GM12878 (cell line): ENCODE measurements around the gene FADS1. TPM values are rescaled to one million over a fixed set of nuclear protein-coding genes. Genes with fewer than 3 reads are reported as not detected.

Source experiments
- BACH1 ChIP-seq: fragments of 450-650 bp; IDR thresholded peaks from 2 replicates; pipeline ENCODE4 v1.6.1; 2017; ENCODE audit warnings: mild to moderate bottlenecking, borderline replicate concordance
- NKRF ChIP-seq: fragments of 450-650 bp; conservative IDR thresholded peaks from 2 replicates; pipeline ENCODE4 v1.6.1; 2017; ENCODE audit warnings: mild to moderate bottlenecking, moderate library complexity
- NR2C2 ChIP-seq: IDR thresholded peaks from 2 replicates; pipeline ENCODE4 v1.6.1; 2011; ENCODE audit warnings: borderline replicate concordance, low read depth; ENCODE audit not compliant: control insufficient read depth, insufficient read length
- PAX8 ChIP-seq: fragments of 450-650 bp; IDR thresholded peaks from 2 replicates; pipeline ENCODE4 v1.6.1; 2017; ENCODE audit warnings: mild to moderate bottlenecking, moderate library complexity
- TCF12 ChIP-seq: IDR thresholded peaks from 2 replicates; pipeline ENCODE4 v1.6.1; 2011; ENCODE audit warnings: low read depth, mild to moderate bottlenecking, low read length
- microRNA counts: library from miRNA; unstranded; fragments of <30 nt; microRNA quantifications from one replicate; lab custom pipeline; 2016
- polyA plus RNA-seq, 11 experiments: library from polyadenylated mRNA; depleted of rRNA in 4 of 11; unstranded in 6 of 11; stranded (reverse) in 5 of 11; fragments of >200 nt; fragmentation: Nextera tagmentation in 4 of 11; fragmentation: Illumina TruSeq in 1 of 11; extraction: Ambion mirVana in 4 of 11; extraction: Trizol in 1 of 11; gene quantifications; 1 replicate in 1 of 11; 2 replicates in 10 of 11; pipeline versions ENCODE4 v1.2.1 to v1.2.3, GENCODE V29; 2011 to 2016; ENCODE audit warnings: inconsistent platforms in 2 of 11, missing spikeins in 2 of 11, low read depth in 1 of 11
- total RNA-seq, 4 experiments: library from RNA; depleted of rRNA in 3 of 4; stranded (reverse); fragments of >200 nt in 3 of 4; fragmentation: Illumina TruSeq in 1 of 4; extraction: Trizol in 1 of 4; gene quantifications; 2 replicates each; pipeline versions ENCODE4 v1.2.1 to v1.2.3, GENCODE V29; 2013 to 2021

The FADS1 gene
- total and polyA plus RNA-seq, 10 of the 15 experiments (the other 5 are each of a cell fraction or from before 2014, with no cell fraction given) = 8.8 to 73.9 (median 39.0) TPM

DNA sequence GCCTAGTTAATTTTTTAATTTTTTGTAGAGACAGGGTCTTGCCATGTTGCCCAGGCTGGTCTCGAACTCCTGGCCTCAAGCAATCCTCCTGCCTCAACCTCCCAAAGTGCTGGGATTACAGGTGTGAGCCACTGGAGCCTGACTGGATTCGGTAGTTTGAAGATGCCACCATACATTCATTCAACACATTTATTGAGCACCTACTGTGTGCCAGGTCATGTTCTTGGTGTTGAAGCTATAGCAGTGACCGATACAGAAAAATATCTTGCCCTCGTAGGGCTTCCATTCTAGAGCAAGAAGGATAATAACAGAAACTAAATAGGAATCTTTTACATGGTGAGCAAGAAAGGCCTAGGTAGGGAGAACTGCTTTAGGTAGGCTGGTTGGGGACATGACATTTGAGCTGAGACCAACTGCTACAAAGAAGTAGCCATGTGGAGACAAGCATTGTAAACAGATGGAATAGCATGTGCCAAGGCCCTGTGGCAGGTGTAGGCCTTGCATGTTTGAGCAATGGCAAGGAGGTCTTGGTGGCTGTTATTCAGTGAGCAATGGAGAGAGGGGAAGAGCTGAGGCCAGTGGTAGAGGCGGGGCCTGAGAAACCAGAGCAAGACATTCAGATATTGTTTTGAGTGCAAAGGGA, 66.1 kb downstream of the FADS1 start (continued):
- TF ChIP-seq BACH1 = no peak
- no peak for TF ChIP-seq TCF12
- no peak for TF ChIP-seq PAX8
- no peak for TF ChIP-seq NKRF
- no peak for TF ChIP-seq NR2C2

MicroRNAs within 50 kb of the gene (microRNA counts, 767-probe panel; counts per million panel counts)
- microRNA hsa-miR-1908 (lab: Ali Mortazavi, UCI) (1,438 counts per million, percentile 53 among the panel's probes with 10 or more counts), microRNA hsa-miR-611 (lab: Ali Mortazavi, UCI) (55.3 counts per million)

Other genes starting within 250 kb of the FADS1 start
Only the 7 nearest of the 10 such genes appear.
- gene MYRF, start 64.4 kb downstream of the FADS1 start, total RNA-seq (2014; rRNA removed) = 1.0 and 1.1 TPM in 2 replicates
- gene MYRF, start 64.4 kb downstream of the FADS1 start, total RNA-seq (2014; rRNA removed; fragmentation: Illumina TruSeq; extraction: Trizol) = 0.27 and 0.60 TPM in 2 replicates
- 2.0 and 3.1 TPM in 2 replicates for gene MYRF, start 64.4 kb downstream of the FADS1 start, total RNA-seq (2021)
- gene MYRF, start 64.4 kb downstream of the FADS1 start, polyA plus RNA-seq (2011; rRNA removed) = 9.6 and 15.6 TPM in 2 replicates
- gene MYRF, start 64.4 kb downstream of the FADS1 start, polyA plus RNA-seq (2014; fragmentation: Illumina TruSeq; extraction: Trizol) = 0.93 and 1.2 TPM in 2 replicates
- under 1 TPM; 0.33 to 0.55 TPM for gene MYRF, start 64.4 kb downstream of the FADS1 start, polyA plus RNA-seq (2014; fragmentation: Nextera tagmentation; extraction: Ambion mirVana)
- 1.7 TPM in 2 replicates for gene MYRF, start 64.4 kb downstream of the FADS1 start, polyA plus RNA-seq (2014; rRNA removed)
- gene MYRF, start 64.4 kb downstream of the FADS1 start, polyA plus RNA-seq (2016; fragmentation: Nextera tagmentation; extraction: Ambion mirVana) = under 1 TPM; 0.50 to 0.64 TPM
- gene TMEM258, start 24.4 kb downstream of the FADS1 start, total RNA-seq (2014; rRNA removed) = 233 and 251 TPM in 2 replicates
- 202 and 218 TPM in 2 replicates for gene TMEM258, start 24.4 kb downstream of the FADS1 start, total RNA-seq (2014; rRNA removed; fragmentation: Illumina TruSeq; extraction: Trizol)
- 157 and 160 TPM in 2 replicates for gene TMEM258, start 24.4 kb downstream of the FADS1 start, total RNA-seq (2021)
- gene TMEM258, start 24.4 kb downstream of the FADS1 start, polyA plus RNA-seq (2011; rRNA removed) = 373 and 532 TPM in 2 replicates
- 167 and 194 TPM in 2 replicates for gene TMEM258, start 24.4 kb downstream of the FADS1 start, polyA plus RNA-seq (2014; fragmentation: Illumina TruSeq; extraction: Trizol)
- gene TMEM258, start 24.4 kb downstream of the FADS1 start, polyA plus RNA-seq (2014; fragmentation: Nextera tagmentation; extraction: Ambion mirVana) = 100 to 1,000 TPM; 800 to 840 TPM
- gene TMEM258, start 24.4 kb downstream of the FADS1 start, polyA plus RNA-seq (2014; rRNA removed) = 252 and 261 TPM in 2 replicates
- 100 to 1,000 TPM; 390 to 393 TPM for gene TMEM258, start 24.4 kb downstream of the FADS1 start, polyA plus RNA-seq (2016; fragmentation: Nextera tagmentation; extraction: Ambion mirVana)
- 136 TPM in 2 replicates for gene FEN1, start 24.1 kb downstream of the FADS1 start, total RNA-seq (2014; rRNA removed)
- gene FEN1, start 24.1 kb downstream of the FADS1 start, total RNA-seq (2014; rRNA removed; fragmentation: Illumina TruSeq; extraction: Trizol) = 117 and 135 TPM in 2 replicates
- gene FEN1, start 24.1 kb downstream of the FADS1 start, total RNA-seq (2021) = 127 and 129 TPM in 2 replicates
- gene FEN1, start 24.1 kb downstream of the FADS1 start, polyA plus RNA-seq (2011; rRNA removed) = 94.3 and 94.4 TPM in 2 replicates
- gene FEN1, start 24.1 kb downstream of the FADS1 start, polyA plus RNA-seq (2014; fragmentation: Illumina TruSeq; extraction: Trizol) = 92.7 and 120 TPM in 2 replicates
- gene FEN1, start 24.1 kb downstream of the FADS1 start, polyA plus RNA-seq (2014; fragmentation: Nextera tagmentation; extraction: Ambion mirVana) = 10 to 100 TPM; 54.8 to 99.9 TPM
- 110 and 130 TPM in 2 replicates for gene FEN1, start 24.1 kb downstream of the FADS1 start, polyA plus RNA-seq (2014; rRNA removed)
- 100 to 1,000 TPM; 281 to 282 TPM for gene FEN1, start 24.1 kb downstream of the FADS1 start, polyA plus RNA-seq (2016; fragmentation: Nextera tagmentation; extraction: Ambion mirVana)
- gene FADS2, start 11.3 kb upstream of the FADS1 start, total RNA-seq (2014; rRNA removed) = 156 and 158 TPM in 2 replicates
- 142 and 152 TPM in 2 replicates for gene FADS2, start 11.3 kb upstream of the FADS1 start, total RNA-seq (2014; rRNA removed; fragmentation: Illumina TruSeq; extraction: Trizol)
- 294 and 315 TPM in 2 replicates for gene FADS2, start 11.3 kb upstream of the FADS1 start, total RNA-seq (2021)
- 165 and 313 TPM in 2 replicates for gene FADS2, start 11.3 kb upstream of the FADS1 start, polyA plus RNA-seq (2011; rRNA removed)
- 312 and 333 TPM in 2 replicates for gene FADS2, start 11.3 kb upstream of the FADS1 start, polyA plus RNA-seq (2014; fragmentation: Illumina TruSeq; extraction: Trizol)
- 1 to 10 TPM; 3.3 to 6.4 TPM for gene FADS2, start 11.3 kb upstream of the FADS1 start, polyA plus RNA-seq (2014; fragmentation: Nextera tagmentation; extraction: Ambion mirVana)
- 188 and 204 TPM in 2 replicates for gene FADS2, start 11.3 kb upstream of the FADS1 start, polyA plus RNA-seq (2014; rRNA removed)
- 10 to 100 TPM; 92.1 to 92.7 TPM for gene FADS2, start 11.3 kb upstream of the FADS1 start, polyA plus RNA-seq (2016; fragmentation: Nextera tagmentation; extraction: Ambion mirVana)
- gene FADS3, start 74.5 kb upstream of the FADS1 start, total RNA-seq (2014; rRNA removed) = 7.2 and 9.3 TPM in 2 replicates
- 2.3 and 3.2 TPM in 2 replicates for gene FADS3, start 74.5 kb upstream of the FADS1 start, total RNA-seq (2014; rRNA removed; fragmentation: Illumina TruSeq; extraction: Trizol)
- gene FADS3, start 74.5 kb upstream of the FADS1 start, total RNA-seq (2021) = 5.7 and 7.7 TPM in 2 replicates
- gene FADS3, start 74.5 kb upstream of the FADS1 start, polyA plus RNA-seq (2011; rRNA removed) = 3.9 and 7.5 TPM in 2 replicates
- gene FADS3, start 74.5 kb upstream of the FADS1 start, polyA plus RNA-seq (2014; fragmentation: Illumina TruSeq; extraction: Trizol) = 2.3 and 4.2 TPM in 2 replicates
- gene FADS3, start 74.5 kb upstream of the FADS1 start, polyA plus RNA-seq (2014; fragmentation: Nextera tagmentation; extraction: Ambion mirVana) = under 1 TPM; 0.23 to 0.44 TPM
- gene FADS3, start 74.5 kb upstream of the FADS1 start, polyA plus RNA-seq (2014; rRNA removed) = 6.8 and 8.1 TPM in 2 replicates
- gene FADS3, start 74.5 kb upstream of the FADS1 start, polyA plus RNA-seq (2016; fragmentation: Nextera tagmentation; extraction: Ambion mirVana) = 1 to 10 TPM; 1.4 to 4.2 TPM
- gene RAB3IL1, start 100.6 kb upstream of the FADS1 start, total RNA-seq (2014; rRNA removed) = not detected in 2 replicates
- not detected in 2 replicates for gene RAB3IL1, start 100.6 kb upstream of the FADS1 start, total RNA-seq (2014; rRNA removed; fragmentation: Illumina TruSeq; extraction: Trizol)
- 0.11 TPM in 1 of 2 replicates, not detected in the other for gene RAB3IL1, start 100.6 kb upstream of the FADS1 start, total RNA-seq (2021)
- gene RAB3IL1, start 100.6 kb upstream of the FADS1 start, polyA plus RNA-seq (2011; rRNA removed) = not detected in 2 replicates
- gene RAB3IL1, start 100.6 kb upstream of the FADS1 start, polyA plus RNA-seq (2014; fragmentation: Illumina TruSeq; extraction: Trizol) = not detected in 2 replicates
- gene RAB3IL1, start 100.6 kb upstream of the FADS1 start, polyA plus RNA-seq (2014; fragmentation: Nextera tagmentation; extraction: Ambion mirVana) = not detected
- gene RAB3IL1, start 100.6 kb upstream of the FADS1 start, polyA plus RNA-seq (2014; rRNA removed) = 0.04 TPM in 1 of 2 replicates, not detected in the other
- not detected for gene RAB3IL1, start 100.6 kb upstream of the FADS1 start, polyA plus RNA-seq (2016; fragmentation: Nextera tagmentation; extraction: Ambion mirVana)
- 0.06 TPM in 1 of 2 replicates, not detected in the other for gene BEST1, start 133.3 kb upstream of the FADS1 start, total RNA-seq (2014; rRNA removed)
- gene BEST1, start 133.3 kb upstream of the FADS1 start, total RNA-seq (2014; rRNA removed; fragmentation: Illumina TruSeq; extraction: Trizol) = 0.05 TPM in 1 of 2 replicates, not detected in the other
- gene BEST1, start 133.3 kb upstream of the FADS1 start, total RNA-seq (2021) = 0.08 and 0.13 TPM in 2 replicates
- 0.12 and 0.15 TPM in 2 replicates for gene BEST1, start 133.3 kb upstream of the FADS1 start, polyA plus RNA-seq (2011; rRNA removed)
- gene BEST1, start 133.3 kb upstream of the FADS1 start, polyA plus RNA-seq (2014; fragmentation: Illumina TruSeq; extraction: Trizol) = 0.03 and 0.25 TPM in 2 replicates
- gene BEST1, start 133.3 kb upstream of the FADS1 start, polyA plus RNA-seq (2014; fragmentation: Nextera tagmentation; extraction: Ambion mirVana) = under 1 TPM; 0.34 to 0.44 TPM
- 0.05 TPM in 1 of 2 replicates, not detected in the other for gene BEST1, start 133.3 kb upstream of the FADS1 start, polyA plus RNA-seq (2014; rRNA removed)
- gene BEST1, start 133.3 kb upstream of the FADS1 start, polyA plus RNA-seq (2016; fragmentation: Nextera tagmentation; extraction: Ambion mirVana) = 1 to 10 TPM; 2.4 to 3.4 TPM